ENCODE results near the gene B4GALT2. TPM values are rescaled to one million over a fixed set of nuclear protein-coding genes. Genes with fewer than 3 reads are reported as not detected.

Gene B4GALT2
- total and polyA plus RNA-seq, 2 of the 4 experiments (the other 2 are of a cell fraction): 52.3 to 60.8 TPM

GRCh38 chr1:43932786-43933385 lies 46.1 kb upstream of the B4GALT2 start:
- peak overlapping the region; percentile 91 for H2AFZ ChIP-seq (replicated peaks; ENCODE audit: low read length, poor library complexity)
- no peak overlapping the region for H3K9ac ChIP-seq (ENCODE audit: low read depth, low read length)
- peak overlapping the region in 1 of 2 experiments; percentile 42; a peak in 1 of 4 replicates for H4K8ac ChIP-seq (ENCODE audit: low read depth in 2 of 2, low read length in 2 of 2)
- no peak overlapping the region for H3K18ac ChIP-seq (ENCODE audit: low read depth, low read length)
- dilution Hi-C loops (cut with HindIII; ENCODE audit: low sequenced_read_pairs, unreplicated experiment) (no loop called here), intact Hi-C loops (cut with micrococcal nuclease) (loop anchor here (5.0 kb wide), 1 partner anchor 81 kb away; no protein-coding TSS in a partner anchor), in situ Hi-C loops (cut with MboI; ENCODE audit: low sequenced_read_pairs) (loop anchor here (5.0 kb wide), 1 partner anchor 161 kb away; no protein-coding TSS in a partner anchor)
- peak overlapping the region; percentile 49 for H3K14ac ChIP-seq (replicated peaks; ENCODE audit: low read depth, low read length)
- peak overlapping the region; percentile 37 for H3K4me3 ChIP-seq (ENCODE audit: insufficient read depth, low read depth, low read length)
- peaks cover 0 to 8% of the 10 kb centered on the region in 2 experiments; a peak in 1 of 4 replicates for H3K79me1 ChIP-seq (ENCODE audit: low read depth in 1 of 2, low read length in 2 of 2)
- H2BK20ac ChIP-seq (ENCODE audit: low read depth, low read length): peak overlapping the region; percentile 9; the same call in 1 of the 2 replicates
- no peak overlapping the region for H2BK15ac ChIP-seq (ENCODE audit: low read depth, low read length)
- no peak overlapping the region for H3K56ac ChIP-seq (ENCODE audit: extremely low read depth, insufficient read depth, low read length)
- H3K23ac ChIP-seq (ENCODE audit: low read depth, low read length): peak overlapping the region; percentile 11; the same call in 1 of the 2 replicates
- peaks cover 6% of the 10 kb centered on the region for H3K9me1 ChIP-seq (ENCODE audit: insufficient read depth, low read length)
- H2BK5ac ChIP-seq (ENCODE audit: low read depth, low read length, poor library complexity, severe bottlenecking): no peak overlapping the region
- peak overlapping the region; percentile 81 for H3K4ac ChIP-seq (ENCODE audit: low read depth, low read length)
- H4K91ac ChIP-seq (ENCODE audit: insufficient read depth, low read depth, low read length): 0 out of 2 replicates have a peak overlapping the region, but pooled peaks have one; percentile 4
- peaks cover 5% of the 10 kb centered on the region for H3K9me3 ChIP-seq (ENCODE audit: control insufficient read depth, insufficient read depth, low read length)
- H2AK5ac ChIP-seq (ENCODE audit: low read depth, low read length): peak overlapping the region; percentile 9
- ChIA-PET CTCF (interaction anchor here (2.1 to 5.6 kb wide), 2 partner anchors 10 to 166 kb away, joined by 5 to 149 read pairs; no protein-coding TSS in a partner anchor), POLR2A (ENCODE audit: unreplicated experiment) (no interaction called here)
- H3K36me3 ChIP-seq (ENCODE audit: control insufficient read depth, insufficient read depth, low read length): peaks cover 6% of the 10 kb centered on the region; the same call in 1 of the 2 replicates
- no TSS peak for BruUV-seq (replicated peaks)
- DNase-seq (peak; percentile 74), ATAC-seq (ENCODE audit: low read depth) (peak; percentile 57)
- no peak overlapping the region for H3K27ac ChIP-seq (ENCODE audit: insufficient read depth, low read length)
- H2AK9ac ChIP-seq (replicated peaks; ENCODE audit: low read depth, low read length, poor library complexity): peak overlapping the region; percentile 4
- H2BK120ac ChIP-seq (ENCODE audit: low read depth, low read length): peak overlapping the region; percentile 67; the same call in 1 of the 2 replicates
- H4K20me1 ChIP-seq (ENCODE audit: insufficient read depth, low read length): peaks cover 3% of the 10 kb centered on the region; the same call in 1 of the 2 replicates
- H4K5ac ChIP-seq (ENCODE audit: low read depth, low read length): no peak overlapping the region
- peak overlapping the region; percentile 76 for H3K4me2 ChIP-seq (ENCODE audit: low read depth, low read length)
- peaks cover 10% of the 10 kb centered on the region for H3K4me1 ChIP-seq (ENCODE audit: control insufficient read depth, insufficient read depth, low read length)
- no peaks in the 10 kb centered on the region for H3K27me3 ChIP-seq (ENCODE audit: control insufficient read depth, insufficient read depth, low read length)
- no CpG with 5 or more reads among the region's 8 CpGs for WGBS, 2 experiments (ENCODE audit: extremely low coverage in 2 of 2, insufficient read length in 1 of 2)
- no peak for TF ChIP-seq RFX5 (IDR thresholded peaks at IDR 0.05; ENCODE audit: low read depth, low read length)
- TF ChIP-seq ELK1 (IDR thresholded peaks at IDR 0.05; ENCODE audit: borderline replicate concordance, low read depth, low read length): no peak
- no peak for TF ChIP-seq POLR2A (IDR thresholded peaks at IDR 0.05; ENCODE audit: low read depth, low read length)
- peak; percentile 70 for TF ChIP-seq RCOR1 (IDR thresholded peaks at IDR 0.05; ENCODE audit: insufficient replicate concordance, low read length)
- no peak for TF ChIP-seq NFE2L2 (IDR thresholded peaks at IDR 0.05; ENCODE audit: low read depth, low read length)
- no peak for TF ChIP-seq BHLHE40 (IDR thresholded peaks at IDR 0.05; ENCODE audit: low read depth, low read length)
- 0 out of 2 replicates have a peak, but pooled peaks have one; percentile 26 for TF ChIP-seq MAZ (IDR thresholded peaks at IDR 0.05; ENCODE audit: borderline replicate concordance, low read depth, low read length)
- TF ChIP-seq CHD1 (IDR thresholded peaks at IDR 0.05; ENCODE audit: low read depth, low read length): no peak
- no peak for TF ChIP-seq USF2 (IDR thresholded peaks at IDR 0.05; ENCODE audit: low read depth, low read length)
- TF ChIP-seq FOS (IDR thresholded peaks at IDR 0.05; ENCODE audit: low read depth, low read length): 0 out of 2 replicates have a peak, but pooled peaks have one; percentile 41
- TF ChIP-seq RAD21 (IDR thresholded peaks at IDR 0.05; ENCODE audit: low read length): no peak
- TF ChIP-seq CEBPB (IDR thresholded peaks at IDR 0.05; ENCODE audit: low read depth, low read length): peak; percentile 71; the same call in 1 of the 2 replicates
- no peak for TF ChIP-seq CTCF (conservative IDR thresholded peaks at IDR 0.05; ENCODE audit: low read depth, low read length)
- peak; percentile 17; the same call in 1 of the 2 replicates for TF ChIP-seq SMC3 (IDR thresholded peaks at IDR 0.05; ENCODE audit: low read depth, low read length)

Measured in IMR-90 (cell line).